ES-I3 (cell line): ENCODE measurements around the gene FER.

ENCODE experiments used
- H3K36me3 ChIP-seq: 2 replicates; pipeline ENCODE4 v1.6.1; 2013; ENCODE audit warnings: mild to moderate bottlenecking, low read length, control low read depth, moderate library complexity; ENCODE audit not compliant: insufficient read depth
- H3K4me1 ChIP-seq: 2 replicates; pipeline ENCODE4 v1.6.1; 2013; ENCODE audit warnings: mild to moderate bottlenecking, control low read depth, low read length; ENCODE audit not compliant: insufficient read depth
- H3K9ac ChIP-seq: 2 replicates; pipeline ENCODE4 v1.6.1; 2013; ENCODE audit warnings: low read depth, mild to moderate bottlenecking, low read length, moderate library complexity
- H3K9me3 ChIP-seq: 2 replicates; pipeline ENCODE4 v1.6.1; 2013; ENCODE audit warnings: mild to moderate bottlenecking, low read length, moderate library complexity; ENCODE audit not compliant: control insufficient read depth, insufficient read depth

FER gene

GRCh38 chr5:108730617-108731340 lies 16.9 kb upstream of the FER start:
- Histone ChIP-seq H3K9ac (no peak overlapping the region), H3K9me3 (no peaks in the 10 kb centered on the region), H3K36me3 (no peaks in the 10 kb centered on the region), H3K4me1 (peaks cover 11% of the 10 kb centered on the region; the same call in 1 of the 2 replicates)

- Histone ChIP-seq H3K9ac (no peak overlapping the region), H3K9me3 (no peaks in the 10 kb centered on the region), H3K4me1 (no peaks in the 10 kb centered on the region), H3K36me3 (no peaks in the 10 kb centered on the region)
Observed at GRCh38 chr5:108735790-108736189, 11.9 kb upstream of the FER start.

DNA sequence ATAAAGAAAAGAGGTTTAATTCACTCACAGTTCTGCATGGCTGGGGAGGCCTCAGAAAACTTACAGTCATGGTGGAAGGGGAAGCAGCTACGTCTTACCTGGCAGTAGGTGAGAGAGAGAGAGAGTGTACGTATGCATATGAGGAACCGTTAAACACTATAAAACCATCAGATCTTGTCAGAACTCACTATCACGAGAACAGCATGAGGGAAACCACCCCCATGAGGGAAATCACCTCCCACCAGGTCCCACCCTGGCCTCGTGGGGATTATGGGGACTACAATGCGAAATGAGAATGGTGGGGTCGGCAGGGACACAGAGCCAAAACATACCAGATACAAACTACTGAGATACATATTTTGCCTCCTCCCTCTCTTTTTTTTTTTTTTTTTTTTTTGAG lies 10.8 kb upstream of the FER start:
- Histone ChIP-seq H3K9me3 (no peaks in the 10 kb centered on the region), H3K36me3 (no peaks in the 10 kb centered on the region), H3K4me1 (no peaks in the 10 kb centered on the region), H3K9ac (no peak overlapping the region)

DNA sequence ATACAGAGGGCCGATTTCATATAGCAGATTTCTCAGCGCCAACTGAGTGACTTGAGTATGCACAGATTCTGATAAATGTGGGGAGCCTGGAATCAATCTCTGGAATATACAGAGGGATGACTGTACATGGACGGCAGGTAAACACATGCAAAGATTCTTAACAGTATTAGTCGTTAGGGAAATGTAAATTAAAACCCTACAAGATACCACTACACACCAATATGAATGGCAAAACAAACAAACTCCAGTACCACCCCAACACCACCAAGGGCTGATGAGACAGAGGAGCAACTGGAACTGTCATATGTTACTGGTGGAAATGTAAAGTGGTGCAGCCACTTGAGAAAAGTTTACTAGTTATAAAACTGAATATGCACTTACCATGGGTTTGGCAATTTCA lies 8.3 kb upstream of the FER start:
- no peaks in the 10 kb centered on the region for H3K9me3 ChIP-seq
- no peak overlapping the region for H3K9ac ChIP-seq
- H3K36me3 ChIP-seq = no peaks in the 10 kb centered on the region
- H3K4me1 ChIP-seq = 0 out of 2 replicates have a peak, but pooled peaks cover 4% of the 10 kb centered on the region

DNA sequence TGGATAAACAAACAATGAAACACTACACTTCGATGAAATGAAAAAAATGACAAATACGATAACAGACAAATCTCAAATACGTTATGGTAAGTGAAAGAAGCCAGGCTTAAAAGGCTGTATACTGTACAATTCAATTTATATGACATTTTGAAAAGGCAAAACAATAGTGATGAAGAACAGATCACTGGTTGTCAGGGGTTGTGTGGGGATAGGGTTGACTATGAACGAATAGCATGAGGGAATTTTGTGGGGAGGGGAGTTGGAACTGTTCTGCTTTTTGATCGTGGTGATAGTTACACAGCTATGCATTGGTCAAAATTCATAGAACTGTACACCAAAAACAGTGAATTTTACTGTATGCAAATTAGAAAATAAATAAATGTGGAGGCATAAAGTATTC lies 7.8 kb upstream of the FER start:
- Histone ChIP-seq H3K4me1 (0 out of 2 replicates have a peak, but pooled peaks cover 6% of the 10 kb centered on the region), H3K9me3 (no peaks in the 10 kb centered on the region), H3K9ac (no peak overlapping the region), H3K36me3 (no peaks in the 10 kb centered on the region)

DNA sequence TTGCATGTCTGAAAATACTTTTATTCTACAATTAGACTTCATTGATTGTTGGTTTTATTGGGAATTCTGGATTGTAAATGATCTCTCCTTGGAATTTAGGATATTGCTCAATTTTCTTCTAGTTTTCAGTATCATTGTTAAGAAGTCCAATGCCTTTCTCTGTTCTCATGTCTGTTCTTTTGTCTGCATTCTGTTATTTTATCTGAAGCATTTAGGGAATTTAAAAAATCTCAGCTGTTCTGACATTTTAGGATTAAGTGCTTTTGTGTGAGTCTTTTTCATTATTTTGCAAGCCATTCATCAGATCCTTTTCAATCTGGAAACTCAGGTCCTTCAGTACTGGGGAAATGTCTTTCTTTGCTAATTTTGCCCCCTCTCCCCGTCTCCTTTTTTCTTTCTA lies 4.4 kb upstream of the FER start:
- Histone ChIP-seq H3K9me3 (no peaks in the 10 kb centered on the region), H3K36me3 (no peaks in the 10 kb centered on the region), H3K4me1 (0 out of 2 replicates have a peak, but pooled peaks cover 6% of the 10 kb centered on the region), H3K9ac (no peak overlapping the region)

- Histone ChIP-seq H3K9me3 (no peaks in the 10 kb centered on the region), H3K4me1 (0 out of 2 replicates have a peak, but pooled peaks cover 6% of the 10 kb centered on the region), H3K36me3 (no peaks in the 10 kb centered on the region), H3K9ac (no peak overlapping the region)
Observed at GRCh38 chr5:108743846-108744245, 3.9 kb upstream of the FER start.

- Histone ChIP-seq H3K36me3 (no peaks in the 10 kb centered on the region), H3K9me3 (no peaks in the 10 kb centered on the region), H3K4me1 (0 out of 2 replicates have a peak, but pooled peaks cover 6% of the 10 kb centered on the region), H3K9ac (peak overlapping the region; percentile 79)
Observed at GRCh38 chr5:108747111-108747773, 455 bp upstream of the FER start.

GRCh38 chr5:108748401-108749127 lies 867 bp downstream of the FER start:
- Histone ChIP-seq H3K9me3 (no peaks in the 10 kb centered on the region), H3K9ac (peak overlapping the region; percentile 79), H3K4me1 (0 out of 2 replicates have a peak, but pooled peaks cover 6% of the 10 kb centered on the region), H3K36me3 (no peaks in the 10 kb centered on the region)

DNA sequence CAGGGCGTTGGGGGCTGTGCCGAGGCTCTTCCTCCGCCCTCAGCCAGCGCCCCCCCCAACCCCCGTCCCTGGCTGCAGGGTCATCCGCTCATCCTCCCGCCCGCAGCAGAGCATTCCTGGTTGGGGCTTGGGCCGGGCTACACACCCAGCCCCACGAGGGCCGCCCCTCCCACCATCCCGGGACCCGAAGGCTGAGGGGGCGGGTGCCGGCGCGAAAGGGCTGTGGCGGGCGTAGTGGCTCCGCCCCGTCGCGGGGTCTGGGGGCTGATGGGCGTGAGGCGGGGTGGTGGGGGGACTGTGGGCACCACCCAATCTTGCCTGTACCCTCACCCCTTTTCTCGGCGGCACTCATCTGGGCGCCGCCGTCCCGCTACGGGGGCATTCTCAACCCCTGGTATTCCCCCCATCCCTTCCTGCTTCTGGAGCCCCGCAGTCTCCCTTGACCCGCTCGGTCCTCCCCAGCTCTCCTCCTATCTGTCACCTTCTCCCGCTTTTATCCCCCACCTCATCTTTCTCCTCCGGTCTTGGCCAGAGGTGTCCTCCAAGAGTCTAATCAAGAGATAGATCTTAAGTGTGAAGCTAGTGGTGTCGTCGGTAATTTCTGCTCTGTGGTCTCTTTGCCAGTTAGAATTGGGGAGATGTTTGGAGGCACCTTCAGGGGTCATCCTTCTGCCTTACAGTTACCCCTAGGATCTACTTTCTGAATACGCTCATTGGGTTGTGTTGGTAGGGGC lies 1.6 kb downstream of the FER start:
- Histone ChIP-seq H3K9ac (peak overlapping the region; percentile 55), H3K36me3 (no peaks in the 10 kb centered on the region), H3K4me1 (0 out of 2 replicates have a peak, but pooled peaks cover 2% of the 10 kb centered on the region), H3K9me3 (no peaks in the 10 kb centered on the region)

GRCh38 chr5:108753331-108753730 lies 5.6 kb downstream of the FER start:
- no peaks in the 10 kb centered on the region for H3K9me3 ChIP-seq
- no peaks in the 10 kb centered on the region for H3K4me1 ChIP-seq
- H3K36me3 ChIP-seq = no peaks in the 10 kb centered on the region
- no peak overlapping the region for H3K9ac ChIP-seq

- Histone ChIP-seq H3K9me3 (no peaks in the 10 kb centered on the region), H3K4me1 (no peaks in the 10 kb centered on the region), H3K9ac (no peak overlapping the region), H3K36me3 (no peaks in the 10 kb centered on the region)
Observed at GRCh38 chr5:108753877-108754276, 6.2 kb downstream of the FER start.

- Histone ChIP-seq H3K9ac (no peak overlapping the region), H3K9me3 (no peaks in the 10 kb centered on the region), H3K36me3 (no peaks in the 10 kb centered on the region), H3K4me1 (peaks cover 13% of the 10 kb centered on the region)
Observed at GRCh38 chr5:108760512-108760911, 12.8 kb downstream of the FER start.

- Histone ChIP-seq H3K9ac (no peak overlapping the region), H3K4me1 (peaks cover 13% of the 10 kb centered on the region), H3K9me3 (no peaks in the 10 kb centered on the region), H3K36me3 (no peaks in the 10 kb centered on the region)
Observed at GRCh38 chr5:108762660-108763059, 15.0 kb downstream of the FER start.
